GM21515 (cell line): ENCODE results near the gene FCN2.
"Not testable (repeated sequence)": the region's sequence is repeated elsewhere in the genome, so short reads cannot be mapped to it uniquely, and the experiment has no call there.

Source experiments
- ATAC-seq: cut with Tn5 transposase; IDR thresholded peaks from one replicate; pipeline ENCODE4 v1.9.1; 2021; ENCODE audit not compliant: unreplicated experiment

FCN2 gene

GRCh38 chr9:134847138-134847537 lies 33.5 kb upstream of the FCN2 start:
- ATAC-seq: no peak

- ATAC-seq: no peak
Measured at GRCh38 chr9:134847752-134848432, 32.7 kb upstream of the FCN2 start.

DNA sequence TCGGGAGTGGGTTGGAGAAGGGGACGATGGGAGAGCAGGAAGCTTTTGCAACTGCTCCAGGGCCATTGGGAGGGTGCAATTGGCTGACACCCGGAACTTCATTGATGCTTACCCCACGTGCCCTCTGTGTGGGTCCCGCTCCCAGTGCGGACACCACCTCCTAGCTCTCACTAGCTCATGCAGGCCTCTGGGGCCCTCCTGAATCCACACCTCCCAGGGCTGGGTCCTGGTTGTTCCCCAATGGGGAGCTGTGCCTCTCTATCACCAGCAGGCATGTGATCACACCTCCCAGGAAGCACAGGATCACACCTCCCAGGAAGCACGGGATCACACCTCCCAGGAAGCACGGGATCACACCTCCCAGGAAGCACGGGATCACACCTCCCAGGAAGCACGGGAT lies 32.1 kb upstream of the FCN2 start:
- ATAC-seq: no peak

DNA sequence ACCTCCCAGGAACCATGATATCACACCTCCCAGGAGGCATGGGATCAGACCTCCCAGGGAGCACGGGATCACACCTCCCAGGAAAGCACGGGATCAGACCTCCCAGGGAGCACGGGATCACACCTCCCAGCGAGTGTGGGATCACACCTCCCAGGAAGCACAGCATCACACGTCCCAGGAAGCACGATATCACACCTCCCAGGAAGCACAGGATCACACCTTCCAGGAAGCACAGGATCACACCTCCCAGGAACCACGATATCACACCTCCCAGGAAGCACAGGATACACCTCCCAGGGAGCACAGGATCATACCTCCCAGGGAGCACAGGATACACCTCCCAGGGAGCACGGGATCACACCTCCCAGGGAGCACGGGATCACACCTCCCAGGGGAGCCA lies 30.0 kb upstream of the FCN2 start:
- ATAC-seq: no peak

DNA sequence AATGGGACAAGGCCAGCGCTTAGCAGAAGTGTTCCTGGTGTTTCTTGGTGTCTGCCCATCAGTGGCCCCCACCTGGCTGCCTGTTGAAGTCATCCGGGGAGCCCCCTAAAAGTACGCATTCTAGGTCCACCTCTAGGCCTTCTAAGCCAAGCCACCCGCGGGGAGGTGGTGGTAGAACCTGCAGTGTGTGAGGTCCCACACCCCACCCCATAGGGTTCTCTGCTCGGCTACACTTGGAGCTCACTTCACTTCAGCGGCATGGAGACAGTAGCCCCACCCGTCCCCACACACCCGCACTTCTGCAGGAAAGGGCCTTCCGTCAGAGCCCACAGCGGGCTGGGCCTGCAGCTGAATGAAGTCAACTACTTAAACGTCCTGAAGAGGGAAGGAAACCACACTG lies 29.6 kb upstream of the FCN2 start:
- no peak for ATAC-seq

DNA sequence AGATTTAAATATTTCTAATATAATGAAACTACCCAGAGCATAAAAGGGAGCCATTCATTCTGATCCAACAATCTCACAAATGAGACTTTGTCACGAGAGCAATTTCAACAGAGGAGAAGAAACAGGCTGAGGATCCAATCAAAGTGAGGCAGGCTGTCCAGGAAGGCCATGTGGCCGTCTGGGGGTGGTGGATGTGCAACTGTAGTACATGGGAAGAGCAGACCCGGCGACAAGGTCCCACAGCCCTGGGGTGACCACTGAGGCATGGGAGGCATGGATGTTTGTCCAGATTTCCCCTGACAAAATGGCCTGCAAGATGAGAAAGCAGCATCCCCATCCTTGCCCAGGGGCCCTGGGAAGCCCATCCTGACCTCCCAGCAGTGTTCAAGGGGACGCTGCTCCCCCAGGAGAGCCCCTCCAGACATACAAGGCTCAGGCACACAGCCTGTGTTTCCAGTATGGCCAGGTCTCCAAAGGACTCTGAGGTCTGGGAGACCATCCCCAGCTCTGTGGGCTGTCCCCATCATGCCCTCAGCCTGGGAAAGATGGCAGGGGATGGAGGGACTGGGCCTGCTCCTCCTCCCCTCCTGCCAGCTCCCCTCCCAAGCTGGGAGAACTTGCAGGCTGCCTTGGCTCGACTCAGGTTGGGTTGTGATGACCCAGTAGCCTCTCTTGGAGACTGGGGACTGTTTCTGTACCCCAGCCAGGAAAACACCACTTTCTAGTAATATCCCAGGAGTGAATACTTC lies 27.5 kb upstream of the FCN2 start:
- ATAC-seq: no peak

DNA sequence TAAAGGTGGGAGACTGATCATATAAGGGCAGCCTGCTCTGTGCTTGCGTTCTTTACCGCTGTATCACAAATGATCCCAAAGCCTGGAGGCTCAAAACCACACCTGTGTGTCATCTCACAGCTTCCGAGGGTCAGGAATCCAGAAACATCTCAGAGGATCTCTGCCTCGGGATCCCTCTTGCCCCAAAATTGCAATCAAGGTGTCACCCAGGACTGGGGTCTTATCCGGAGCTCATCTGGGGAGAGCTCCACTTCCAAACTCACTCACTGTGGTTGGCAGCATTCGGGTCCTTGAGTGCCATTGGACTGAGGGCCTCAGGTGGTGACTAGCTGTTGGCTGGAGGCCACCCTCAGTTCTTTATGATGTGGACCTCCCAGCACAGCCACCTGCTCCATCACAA lies 26.7 kb upstream of the FCN2 start:
- no peak for ATAC-seq

GRCh38 chr9:134854541-134854981 lies 26.0 kb upstream of the FCN2 start:
- ATAC-seq: no peak

DNA sequence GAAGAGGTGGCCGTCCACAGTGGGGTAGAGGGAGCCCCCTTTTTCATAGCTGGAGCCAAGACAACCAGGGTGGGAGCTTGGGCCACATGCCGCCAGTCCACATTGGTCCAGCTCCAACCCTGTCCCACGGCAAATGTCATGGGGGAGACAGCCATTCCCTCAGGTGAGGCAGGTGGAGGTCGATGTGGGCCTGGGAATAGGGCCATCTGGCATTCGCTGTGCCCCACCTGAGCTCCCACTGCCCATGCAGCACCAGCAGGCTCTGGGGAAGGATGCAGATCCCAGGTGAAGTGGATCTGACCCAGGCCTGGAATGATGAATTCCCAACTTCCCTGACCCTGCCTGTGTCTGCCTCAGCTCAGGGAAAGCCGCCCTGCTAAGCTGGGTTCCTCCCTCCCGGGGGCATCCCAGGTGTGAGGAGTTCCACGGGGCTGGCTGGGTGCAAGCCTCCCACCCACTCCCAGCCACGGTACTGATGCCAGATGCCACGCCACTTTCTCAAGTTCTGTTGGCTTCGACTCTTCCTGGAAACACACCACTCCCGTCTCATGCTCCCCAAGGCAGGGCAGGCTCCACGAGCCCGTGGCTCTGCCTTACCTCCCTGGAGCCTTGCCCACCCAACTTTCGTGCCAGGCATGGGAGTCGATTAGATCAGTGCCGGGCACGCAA lies 25.2 kb upstream of the FCN2 start:
- no peak for ATAC-seq

DNA sequence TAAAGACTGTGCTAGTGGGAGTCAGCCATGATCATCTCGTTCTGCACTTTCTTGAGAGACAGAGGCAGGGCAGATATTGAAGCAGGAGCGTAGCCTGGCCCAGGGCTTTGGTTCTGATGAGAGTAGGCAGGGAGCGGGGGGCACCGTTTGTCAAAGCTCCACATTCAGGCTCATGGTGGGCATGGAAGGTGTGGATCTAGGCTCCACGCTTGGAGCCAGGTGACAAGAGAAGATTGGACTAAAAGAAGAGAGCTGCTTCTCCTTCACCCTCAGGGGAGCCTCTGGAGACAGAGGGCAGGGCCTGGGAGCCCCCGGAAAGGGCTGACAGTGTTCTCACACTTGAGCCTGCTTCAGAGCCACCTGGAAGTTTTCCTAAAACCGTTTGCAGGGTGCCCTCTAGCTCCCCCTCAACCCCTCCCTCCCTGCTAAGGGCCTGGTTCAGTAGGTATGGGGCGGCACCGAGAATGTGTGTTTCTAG lies 24.7 kb upstream of the FCN2 start:
- ATAC-seq: no peak

GRCh38 chr9:134857451-134857850 lies 23.2 kb upstream of the FCN2 start:
- ATAC-seq: not testable (repeated sequence)

DNA sequence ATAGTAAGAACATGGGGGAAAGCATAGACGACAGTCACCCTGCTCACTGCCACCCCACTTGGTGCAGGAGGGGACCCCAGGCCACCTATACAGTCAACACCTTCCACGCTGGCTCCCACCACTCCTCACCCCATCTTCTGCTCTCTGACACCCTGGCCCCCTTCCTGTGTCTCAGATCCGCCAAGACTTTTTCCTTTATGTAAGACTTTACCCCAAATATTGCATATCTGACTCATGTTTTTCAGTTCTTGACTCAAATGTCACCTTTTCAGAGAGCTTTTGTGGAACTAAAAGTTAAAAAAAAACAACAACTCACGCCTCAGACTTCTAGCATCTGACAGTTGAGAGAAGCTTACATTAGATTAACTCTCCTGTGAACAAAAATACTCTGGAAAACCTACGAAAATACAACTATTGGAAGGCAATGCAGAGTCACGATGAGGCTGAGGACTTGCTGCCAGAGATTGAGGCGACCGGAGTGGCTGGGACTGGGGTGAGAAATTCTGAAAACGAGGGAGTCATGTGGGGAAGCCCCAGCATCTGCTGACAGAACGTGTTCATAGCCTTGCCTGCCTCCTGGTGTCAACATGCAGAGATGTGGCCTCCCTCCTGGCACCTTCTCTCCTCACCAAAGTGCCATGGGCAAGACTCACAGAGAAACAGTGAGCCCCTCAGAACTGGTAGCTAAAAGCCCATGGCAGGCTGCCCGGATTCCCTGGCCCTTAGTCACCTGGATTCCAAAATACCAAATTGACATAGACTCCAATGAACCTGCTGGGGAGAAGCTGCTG lies 22.4 kb upstream of the FCN2 start:
- ATAC-seq: peak; percentile 86

DNA sequence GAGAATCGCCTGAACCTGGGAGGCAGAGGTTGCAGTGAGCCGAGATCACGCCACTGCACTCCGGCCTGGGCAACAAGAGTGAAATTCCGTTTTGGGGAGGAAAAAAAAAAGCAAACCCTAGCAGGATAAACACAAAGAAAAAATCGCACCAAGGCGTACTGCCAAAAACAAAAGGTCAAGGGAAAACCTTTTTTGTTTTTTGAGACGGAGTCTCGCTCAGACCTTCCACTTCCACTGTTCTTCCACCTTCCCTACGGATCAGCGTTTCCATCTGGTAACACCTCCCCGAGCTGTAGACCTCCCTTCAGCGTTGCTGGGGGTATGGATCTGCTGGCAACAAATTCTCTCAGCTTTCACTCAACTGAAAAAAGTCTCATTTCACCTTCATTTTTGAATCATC lies 20.1 kb upstream of the FCN2 start:
- no peak for ATAC-seq

DNA sequence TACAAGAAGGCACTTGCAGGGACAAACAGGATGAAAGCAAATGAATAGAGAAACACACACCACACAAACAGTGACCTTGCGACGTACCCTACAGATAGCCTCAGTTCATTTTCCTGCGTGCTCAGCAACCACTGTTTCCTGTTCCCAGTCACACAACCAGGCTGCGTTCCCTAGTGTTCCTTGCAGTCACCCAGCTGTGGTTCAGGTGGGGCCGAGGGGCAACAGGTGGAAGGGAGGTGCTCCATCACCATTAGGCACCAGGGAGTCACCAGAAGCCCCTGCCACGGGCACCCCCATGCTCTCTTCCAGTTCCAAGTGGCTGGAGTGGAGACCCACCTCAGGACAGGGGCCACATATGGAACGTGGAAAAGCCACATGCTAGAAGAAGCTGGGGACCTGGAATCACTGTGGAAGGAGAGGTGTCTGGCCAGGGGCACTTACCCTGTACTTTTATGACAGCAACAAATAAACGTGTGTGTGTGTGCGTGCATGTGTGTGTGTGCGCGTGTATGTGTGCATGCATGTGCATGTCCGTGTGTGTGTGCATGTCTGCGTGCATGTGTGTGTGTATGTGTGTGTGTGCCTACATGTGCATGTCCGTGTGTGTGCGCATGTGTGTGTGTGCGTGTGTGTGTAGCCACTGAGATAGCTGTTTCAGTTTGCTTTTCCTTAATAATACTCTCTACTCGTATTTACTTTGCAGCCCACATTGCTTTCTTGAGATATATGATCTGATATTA lies 18.8 kb upstream of the FCN2 start:
- no peak for ATAC-seq

- no peak for ATAC-seq
Measured at GRCh38 chr9:134863306-134863902, 17.2 kb upstream of the FCN2 start.

GRCh38 chr9:134863941-134864820 lies 16.4 kb upstream of the FCN2 start:
- ATAC-seq: no peak

- no peak for ATAC-seq
Measured at GRCh38 chr9:134864821-134865190, 15.8 kb upstream of the FCN2 start.

GRCh38 chr9:134867917-134868750 lies 12.5 kb upstream of the FCN2 start:
- no peak for ATAC-seq
